Lung (tissue), 12 donors: ENCODE measurements around the gene CTNNBIP1. TPM values are rescaled to one million over a fixed set of nuclear protein-coding genes. Genes with fewer than 3 reads are reported as not detected.

Experiments used
- ATAC-seq: fragments of 200-7000 bp; cut with Tn5 transposase; one replicate; pipeline ENCODE4 v1.9.1; 2020; ENCODE audit warnings: moderate number of reproducible peaks; ENCODE audit not compliant: insufficient read depth, low FRiP score
- DNase-seq, 3 donors: peaks; one replicate each; pipeline ENCODE4 v3.0.0-alpha.2; 2013 to 2017
- H3K27ac ChIP-seq, 2 donors: one replicate each; pipeline ENCODE4 v1.5.1; 2013; ENCODE audit warnings: mild to moderate bottlenecking in 2 of 2, moderate library complexity in 2 of 2, control low read depth in 1 of 2, inconsistent platforms in 1 of 2, low read depth in 1 of 2, low read length in 1 of 2
- H3K27me3 ChIP-seq, 3 donors: one replicate each; pipeline ENCODE4 v1.5.1; 2013; ENCODE audit warnings: low read length in 2 of 3; ENCODE audit not compliant: control insufficient read depth in 3 of 3, insufficient read depth in 3 of 3
- H3K36me3 ChIP-seq, 4 donors: one replicate each; pipeline ENCODE4 v1.5.1; 2013; ENCODE audit warnings: low read length in 4 of 4, mild to moderate bottlenecking in 1 of 4, moderate library complexity in 1 of 4; ENCODE audit not compliant: control insufficient read depth in 4 of 4, insufficient read depth in 4 of 4
- H3K4me1 ChIP-seq, 5 donors: one replicate each; pipeline ENCODE4 v1.5.1; 2013; ENCODE audit warnings: low read length in 5 of 5, mild to moderate bottlenecking in 2 of 5, moderate library complexity in 1 of 5; ENCODE audit not compliant: control insufficient read depth in 5 of 5, insufficient read depth in 5 of 5
- H3K4me3 ChIP-seq: one replicate; pipeline ENCODE4 v1.5.1; 2013; ENCODE audit warnings: mild to moderate bottlenecking, control low read depth, moderate library complexity
- H3K9ac ChIP-seq, 2 donors: one replicate each; pipeline ENCODE4 v1.5.1; 2013; ENCODE audit warnings: low read length in 2 of 2, control low read depth in 1 of 2; ENCODE audit not compliant: insufficient read depth in 1 of 2
- H3K9me3 ChIP-seq, 4 donors: one replicate each; pipeline ENCODE4 v1.5.1; 2013; ENCODE audit warnings: low read length in 3 of 4, mild to moderate bottlenecking in 1 of 4, moderate library complexity in 1 of 4; ENCODE audit not compliant: control insufficient read depth in 4 of 4, insufficient read depth in 3 of 4
- CTCF ChIP-seq: IDR thresholded peaks from 2 replicates; pipeline ENCODE4 v1.5.1; 2012; ENCODE audit warnings: mild to moderate bottlenecking; ENCODE audit errors: control extremely low read depth, extremely low read depth
- WGBS, 2 donors: extraction: QIAGEN DNeasy Blood & Tissue Kit; methylation state at CpG; one replicate each; pipeline ENCODE4 v1.1.7; 2013; 5-methylcytosine and 5-hydroxymethylcytosine counted together
- polyA plus RNA-seq, 2 donors: library from polyadenylated mRNA; stranded (reverse); fragments of 200-250 nt; gene quantifications; one replicate each; pipeline ENCODE4 v1.2.1, GENCODE V29; 2013
- total RNA-seq, 2 donors: library from RNA; depleted of rRNA in 1 of 2; stranded (reverse); fragments of >200 nt in 1 of 2; gene quantifications; one replicate each; pipeline ENCODE4 v1.2.1, GENCODE V29; 2014 to 2021
- donor health status: control.
- donor health status: control.
- donor health status: Bipolar disorder and iron deficiency.
- donor health status: healthy.
- donor health status: DM: yes; HTN: yes; CAD: no.

Gene CTNNBIP1
- total and polyA plus RNA-seq, 4 donors, result 31.2 to 57.1 (median 32.2) TPM

- Histone ChIP-seq H3K27me3 (no peaks in the 10 kb centered on the region), H3K9me3 (no peaks in the 10 kb centered on the region), H3K4me1 (peaks cover 0 to 5% (median 0%) of the 10 kb centered on the region in 5 donors), H3K36me3 (peaks cover 0 to 29% (median 12%) of the 10 kb centered on the region in 4 donors), H3K27ac (no peak overlapping the region), H3K4me3 (no peak overlapping the region), H3K9ac (no peak overlapping the region)
- 95% methylated on average over 11 of the region's 11 CpGs for WGBS, 2 donors
- ATAC-seq (no peak), DNase-seq (no peak)
- TF ChIP-seq CTCF, result no peak
These were observed 37.5 kb downstream of the CTNNBIP1 start for GRCh38 chr1:9872430-9873165.

- H3K4me1 ChIP-seq, result peaks cover 0 to 5% (median 0%) of the 10 kb centered on the region in 5 donors
- H3K27me3 ChIP-seq, result no peaks in the 10 kb centered on the region
- WGBS, 2 donors, result 92 to 94% methylated on average over 18 to 20 of the region's 20 CpGs
- H3K9me3 ChIP-seq, result no peaks in the 10 kb centered on the region
- H3K4me3 ChIP-seq, result no peak overlapping the region
- no peak overlapping the region for H3K9ac ChIP-seq
- no peak for DNase-seq
- H3K36me3 ChIP-seq, result peaks cover 0 to 29% (median 12%) of the 10 kb centered on the region in 4 donors
- ATAC-seq, result no peak
- no peak for TF ChIP-seq CTCF
- no peak overlapping the region for H3K27ac ChIP-seq
These were observed 38.2 kb downstream of the CTNNBIP1 start for GRCh38 chr1:9871707-9872425.

GRCh38 chr1:9871021-9871420 is 39.0 kb downstream of the CTNNBIP1 start:
- Histone ChIP-seq H3K9ac (no peak overlapping the region), H3K4me3 (no peak overlapping the region), H3K27me3 (no peaks in the 10 kb centered on the region), H3K4me1 (peaks cover 0 to 5% (median 0%) of the 10 kb centered on the region in 5 donors), H3K36me3 (peaks cover 0 to 29% (median 13%) of the 10 kb centered on the region in 4 donors), H3K9me3 (no peaks in the 10 kb centered on the region), H3K27ac (no peak overlapping the region)
- DNase-seq, result no peak
- 92 to 99% methylated on average over 9 of the region's 9 CpGs for WGBS, 2 donors
- TF ChIP-seq CTCF, result no peak
- ATAC-seq, result no peak
